HG03565 (cell line): ENCODE measurements around the gene GOT1.
A peak's percentile ranks its signal among the peaks of the same experiment; 100 is the strongest.

ENCODE experiments used
- ATAC-seq: cut with Tn5 transposase; IDR thresholded peaks from one replicate; pipeline ENCODE4 v1.9.1; 2021; ENCODE audit warnings: mild to moderate bottlenecking, moderate library complexity; ENCODE audit not compliant: unreplicated experiment

GOT1 gene

GRCh38 chr10:99396471-99396870, 34.0 kb downstream of the GOT1 start:
- ATAC-seq: no peak

DNA sequence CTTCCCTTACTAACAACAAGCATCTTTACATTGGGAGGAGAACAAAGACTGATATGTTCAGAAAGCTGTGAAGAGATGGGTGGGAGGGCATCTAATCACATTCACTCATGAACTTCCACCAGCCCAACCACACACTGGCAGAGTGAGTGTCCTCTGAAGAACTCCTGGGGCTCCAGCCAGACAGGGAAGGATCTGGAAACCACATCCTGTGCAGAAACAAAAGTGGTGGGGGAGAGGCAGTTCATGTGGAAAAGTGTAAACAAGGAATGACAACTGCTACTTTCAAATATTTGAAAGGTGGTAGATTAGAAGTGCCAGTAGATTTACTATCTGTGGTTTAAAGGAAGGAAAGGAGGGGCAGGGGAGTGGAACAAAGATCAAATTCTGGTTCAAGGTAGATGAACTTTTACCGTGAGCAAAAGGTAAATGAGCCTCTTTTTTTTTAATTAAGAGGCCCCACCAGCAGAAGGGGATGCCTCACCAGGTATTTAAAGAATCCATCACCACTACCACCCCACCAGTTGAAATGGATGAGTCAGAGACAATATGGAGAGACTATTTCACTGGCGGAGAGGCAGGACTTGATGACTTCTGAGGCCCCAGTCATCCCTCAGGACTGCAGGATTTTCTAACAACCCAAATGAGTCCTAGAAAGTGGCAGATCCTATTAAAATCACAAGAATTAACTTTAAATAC, 34.5 kb downstream of the GOT1 start:
- ATAC-seq: no peak

DNA sequence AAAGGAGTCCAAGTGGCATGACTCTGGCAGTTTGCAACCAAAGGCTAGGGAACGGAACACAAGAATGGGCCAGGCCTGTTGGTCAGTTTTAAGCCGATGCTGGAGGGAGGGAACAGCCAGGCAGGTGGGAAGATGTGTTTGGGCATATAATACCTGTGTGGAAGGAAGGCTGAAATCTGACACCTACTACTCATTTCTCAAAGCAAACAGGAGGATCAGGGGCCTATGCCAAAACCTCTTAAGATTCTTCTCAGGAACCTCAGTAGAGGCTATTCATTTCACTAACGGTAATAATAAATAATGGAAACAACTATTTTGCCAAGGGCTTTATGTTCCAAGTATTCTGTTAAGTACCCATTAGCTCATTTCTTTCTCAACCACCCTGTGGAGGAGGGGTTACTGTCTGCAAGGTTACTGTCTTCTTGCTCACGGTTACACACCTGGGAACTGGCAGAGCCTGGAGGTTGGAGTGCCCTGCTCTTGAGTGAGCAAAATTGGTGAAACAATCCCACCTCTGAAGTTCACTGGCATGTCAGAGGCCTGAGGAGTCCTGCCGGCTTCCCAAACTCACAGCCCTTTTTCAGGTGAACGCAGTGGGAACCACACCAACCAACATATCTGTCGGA, 35.5 kb downstream of the GOT1 start:
- ATAC-seq: no peak

DNA sequence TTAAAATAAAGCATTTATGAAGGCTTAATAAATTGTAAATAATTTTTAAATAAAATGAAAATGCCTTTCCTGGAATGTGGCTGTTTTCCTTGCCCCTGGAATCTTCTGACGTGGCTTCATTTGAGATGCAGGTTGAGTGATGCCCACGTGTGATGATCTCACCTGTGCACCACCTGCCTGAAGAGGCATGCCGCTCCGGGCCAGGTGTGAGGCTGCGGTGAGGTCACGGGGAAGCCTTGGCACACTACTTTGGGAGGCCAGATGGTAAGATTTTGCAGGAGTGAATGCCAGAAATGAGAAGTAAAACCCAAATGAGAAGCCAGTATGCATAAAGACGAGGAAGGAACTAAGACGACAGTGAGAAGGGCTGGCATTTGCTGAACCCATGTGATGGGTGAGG, 36.2 kb downstream of the GOT1 start:
- ATAC-seq: no peak

DNA sequence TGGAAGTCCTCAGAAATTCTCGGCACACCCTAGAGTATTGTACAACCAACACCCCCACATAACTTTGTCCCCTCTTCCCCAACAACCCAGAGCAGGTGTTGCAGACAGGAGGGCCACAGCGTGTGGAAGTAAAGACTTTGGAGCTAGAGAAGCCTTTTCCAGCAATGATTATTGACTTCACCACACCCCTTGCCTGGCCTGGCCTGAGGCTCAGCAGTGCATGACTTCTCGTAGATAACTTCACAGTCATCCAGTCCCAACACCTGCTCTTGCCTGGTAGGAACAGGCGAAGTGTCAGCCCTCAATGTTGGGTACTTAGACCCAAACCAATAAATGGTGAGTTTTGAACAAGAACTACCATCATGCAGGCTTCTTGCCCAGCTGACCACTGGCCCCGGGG, 36.7 kb downstream of the GOT1 start:
- ATAC-seq: no peak

- ATAC-seq: no peak
These were observed 37.4 kb downstream of the GOT1 start for GRCh38 chr10:99393036-99393435.

- no peak for ATAC-seq
These were observed 39.1 kb downstream of the GOT1 start for GRCh38 chr10:99391346-99391745.

DNA sequence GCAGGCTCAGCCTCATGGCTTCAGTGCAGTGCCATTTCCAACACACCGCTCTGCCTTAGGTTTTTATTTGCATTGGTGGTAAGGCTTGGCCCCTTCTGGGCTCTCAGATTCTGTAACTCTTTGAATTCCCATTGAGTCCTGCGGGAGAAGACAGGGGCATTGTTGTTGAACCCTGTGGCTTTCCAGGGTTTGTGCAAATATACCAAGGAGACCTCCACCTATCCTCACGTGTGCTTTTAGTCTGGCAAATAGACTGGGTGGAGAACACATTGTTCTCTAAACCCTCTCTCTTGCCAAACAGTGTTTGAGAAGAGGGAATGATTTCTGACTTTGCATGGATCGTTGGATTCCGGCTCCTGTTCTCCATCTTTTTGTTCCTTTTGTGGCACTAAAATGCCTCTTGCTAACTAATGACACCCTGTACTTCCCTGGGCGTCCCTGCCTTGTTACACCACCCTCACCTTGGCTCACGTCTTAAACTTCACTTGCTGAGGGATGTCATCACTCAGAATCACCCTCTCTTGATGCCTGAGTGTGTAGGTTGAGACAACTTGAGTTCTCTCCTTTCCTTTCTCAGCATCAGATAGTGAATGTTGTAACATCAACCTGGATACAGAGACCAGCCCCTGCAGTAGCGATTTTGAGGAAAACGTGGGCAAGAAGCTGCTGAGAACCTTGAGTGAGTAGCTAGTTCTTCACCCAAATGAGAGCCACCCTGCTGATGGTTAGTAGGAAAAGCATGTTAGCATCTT, 40.5 kb downstream of the GOT1 start:
- ATAC-seq: no peak

DNA sequence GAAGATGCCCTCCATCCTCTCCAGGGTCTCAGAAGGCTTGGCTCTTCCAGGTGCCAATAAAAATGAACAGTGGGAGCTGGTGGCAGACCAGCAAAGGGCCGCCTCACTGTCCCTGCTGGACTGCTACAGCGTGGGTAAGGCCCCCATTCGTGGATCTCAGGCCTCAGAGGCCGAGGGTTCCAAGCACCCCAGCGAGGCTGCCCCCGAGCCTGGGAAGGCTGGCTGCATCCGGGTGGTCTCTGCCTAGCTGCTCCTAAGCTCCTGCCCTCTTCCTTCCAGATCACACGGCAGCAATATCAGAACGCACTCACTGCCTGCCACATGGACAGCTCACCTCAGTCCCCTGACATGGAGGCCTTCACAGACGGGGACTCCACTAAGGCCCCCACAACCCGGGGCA, 42.9 kb downstream of the GOT1 start:
- no peak for ATAC-seq

DNA sequence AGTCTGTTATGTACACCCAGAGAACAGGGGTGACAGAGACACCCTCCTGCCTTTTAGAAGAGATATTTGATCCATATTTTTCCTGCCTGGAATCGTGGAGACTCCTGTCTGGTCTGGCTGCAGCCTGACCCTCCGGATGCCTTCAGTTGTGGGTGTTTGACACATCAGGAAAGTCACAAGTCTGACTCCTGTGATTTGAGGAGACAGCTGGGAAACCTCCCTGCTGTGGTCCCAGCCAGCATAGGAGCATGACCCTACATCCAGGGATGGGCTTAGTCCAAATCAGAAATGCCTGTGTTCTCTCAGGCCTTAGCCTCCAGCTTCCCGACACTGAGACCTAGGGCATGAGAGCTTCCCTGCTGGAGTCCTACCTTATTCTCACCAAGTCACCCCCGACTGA, 43.4 kb downstream of the GOT1 start:
- no peak for ATAC-seq

GRCh38 chr10:99382176-99382575, 48.2 kb downstream of the GOT1 start:
- no peak for ATAC-seq

DNA sequence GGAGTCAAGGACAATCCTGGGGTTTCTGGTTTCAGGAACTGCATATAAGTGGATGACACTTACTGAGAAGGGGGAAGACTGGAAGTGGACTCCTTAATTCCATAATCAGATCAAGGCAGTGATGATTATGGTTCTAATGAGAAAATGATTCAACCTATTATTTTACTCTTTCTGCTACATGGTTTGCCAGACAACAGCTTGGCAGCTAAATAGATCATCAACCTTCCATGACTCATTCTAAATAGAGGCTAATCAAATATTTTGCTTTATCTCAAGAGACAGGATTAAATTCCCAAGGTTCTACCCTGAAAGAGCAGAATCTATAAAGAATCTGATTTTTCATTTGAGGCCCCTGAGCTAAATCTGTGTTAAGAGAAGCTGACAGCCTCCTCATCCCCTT, 55.0 kb downstream of the GOT1 start:
- ATAC-seq: no peak

- ATAC-seq: no peak
These were observed 55.5 kb downstream of the GOT1 start for GRCh38 chr10:99374972-99375371.

DNA sequence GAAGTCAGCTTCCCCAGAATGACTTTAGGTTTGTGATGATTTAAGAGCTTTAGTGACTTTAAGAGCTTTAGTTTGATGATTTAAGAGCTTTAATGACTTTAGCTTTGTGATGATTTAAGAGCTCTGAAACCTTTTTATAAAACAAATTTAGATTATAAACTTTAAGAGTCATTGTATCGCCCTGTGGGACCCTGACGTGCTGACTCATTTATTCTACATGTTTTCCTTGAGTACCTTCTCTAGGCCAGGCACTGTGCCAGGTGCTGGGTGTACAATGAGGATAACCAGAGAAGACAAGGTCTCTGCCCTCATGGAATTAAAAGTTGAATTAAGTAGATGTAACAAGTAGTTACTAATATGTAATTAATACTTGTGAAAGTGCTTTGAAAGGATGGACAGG, 55.9 kb downstream of the GOT1 start:
- ATAC-seq: no peak

DNA sequence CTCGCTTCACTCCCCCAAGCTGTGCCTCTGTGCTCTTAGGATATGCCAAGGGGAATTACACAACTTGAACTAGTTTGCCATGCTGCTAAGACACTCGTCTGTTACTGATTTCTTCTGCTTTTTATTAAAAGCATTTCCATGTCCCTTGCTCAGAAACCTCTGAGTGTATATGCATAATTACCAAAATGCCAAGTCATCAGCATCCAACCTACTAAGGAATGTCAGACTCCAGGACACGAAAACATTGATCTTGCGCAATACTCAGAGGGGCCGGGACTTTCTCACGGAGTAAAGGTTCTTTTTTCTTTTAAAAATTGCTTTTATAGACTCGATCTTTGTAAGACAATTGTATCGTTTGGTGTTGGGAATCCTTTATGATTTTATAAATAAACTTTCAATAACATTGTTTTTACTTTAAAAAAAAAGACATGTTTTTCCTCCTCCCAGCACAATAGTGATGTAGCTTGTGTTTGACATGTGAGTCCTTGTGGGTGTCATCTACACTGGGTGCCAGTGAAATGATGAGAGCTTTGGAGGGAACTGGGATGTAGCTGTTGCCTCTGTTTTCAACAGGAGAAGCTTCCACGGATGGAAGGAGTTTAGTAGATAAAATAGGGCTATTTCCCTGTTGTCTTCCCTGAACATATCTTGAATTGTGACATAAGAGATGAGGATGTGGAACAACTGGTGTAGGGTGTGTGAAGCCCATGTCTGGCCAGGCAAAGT, 57.7 kb downstream of the GOT1 start:
- ATAC-seq: no peak

DNA sequence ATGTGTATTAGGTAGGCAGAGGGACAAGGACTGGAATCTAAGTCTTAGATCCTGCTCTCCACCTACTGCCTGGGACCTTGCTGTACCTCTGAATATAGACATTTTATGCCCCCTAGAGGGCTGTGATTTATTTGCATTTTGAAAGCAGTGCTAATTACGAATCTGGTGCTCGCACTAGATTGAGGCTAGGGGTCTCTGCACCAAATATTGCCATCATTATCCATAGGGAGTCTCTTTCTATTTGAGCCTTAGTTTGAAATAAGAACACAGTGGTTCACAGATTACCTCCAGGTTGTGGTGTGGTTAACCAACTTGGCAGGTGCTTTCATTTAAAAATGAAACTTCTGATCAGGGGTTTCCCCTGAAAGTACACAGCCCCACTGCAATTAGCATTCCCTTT, 59.4 kb downstream of the GOT1 start:
- peak; percentile 95 for ATAC-seq

DNA sequence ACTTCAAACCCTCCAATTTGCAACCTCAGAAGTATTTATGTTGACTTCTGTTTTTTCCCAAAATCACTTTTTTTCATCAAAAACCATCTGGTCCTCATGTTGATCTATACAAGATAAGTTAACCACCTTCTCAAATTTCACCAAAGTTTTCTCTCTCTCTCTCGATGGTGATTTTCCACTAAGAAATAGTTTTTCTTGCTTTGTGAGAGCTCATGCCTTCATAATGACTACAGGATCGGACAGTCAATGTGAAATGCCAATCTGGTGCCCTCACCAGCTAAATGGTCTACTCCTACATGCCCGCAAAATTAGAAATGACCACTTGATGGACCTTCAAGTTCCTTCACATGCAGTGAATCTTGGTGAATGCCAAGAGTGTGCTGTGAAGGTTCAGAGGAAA, 60.9 kb downstream of the GOT1 start:
- ATAC-seq: no peak

- no peak for ATAC-seq
These were observed 61.3 kb downstream of the GOT1 start for GRCh38 chr10:99369126-99369525.

DNA sequence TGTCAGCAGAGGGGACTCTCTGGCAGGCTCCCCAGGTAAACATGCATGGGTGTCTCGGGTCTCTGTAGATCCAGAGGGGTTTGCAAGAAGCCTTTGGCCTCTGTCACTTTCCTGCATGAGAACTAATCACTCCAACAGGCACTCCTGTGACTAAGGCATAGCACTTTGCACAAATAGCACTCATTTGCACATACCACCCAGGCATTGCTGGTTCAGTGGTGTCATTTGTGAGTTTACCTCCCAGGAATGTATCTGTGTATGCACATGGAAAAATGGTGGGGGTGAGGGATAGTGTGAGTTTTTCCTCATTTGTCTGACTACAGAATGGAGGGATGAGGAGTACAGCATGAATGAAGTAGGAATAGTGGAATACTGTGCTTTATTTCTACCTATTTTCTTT, 61.8 kb downstream of the GOT1 start:
- no peak for ATAC-seq

DNA sequence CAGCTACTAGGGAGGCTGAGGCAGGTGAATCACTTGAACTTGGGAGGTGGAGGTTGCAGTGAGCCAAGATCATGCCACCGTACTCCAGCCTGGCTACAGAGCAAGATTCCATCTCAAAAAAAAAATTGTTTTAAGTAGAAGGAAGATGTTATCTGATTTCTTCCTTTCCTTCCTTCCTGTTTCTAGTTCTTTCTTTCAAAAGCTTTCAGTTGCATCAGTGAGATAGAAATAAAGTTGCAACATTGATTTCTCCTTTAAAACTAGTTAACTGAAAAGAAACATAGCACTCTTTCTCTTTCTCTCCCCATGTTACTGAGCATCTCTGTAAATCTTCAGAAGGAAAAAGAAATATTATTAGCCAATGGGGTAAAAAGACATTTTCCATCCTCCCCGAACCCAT, 63.8 kb downstream of the GOT1 start:
- ATAC-seq: no peak

DNA sequence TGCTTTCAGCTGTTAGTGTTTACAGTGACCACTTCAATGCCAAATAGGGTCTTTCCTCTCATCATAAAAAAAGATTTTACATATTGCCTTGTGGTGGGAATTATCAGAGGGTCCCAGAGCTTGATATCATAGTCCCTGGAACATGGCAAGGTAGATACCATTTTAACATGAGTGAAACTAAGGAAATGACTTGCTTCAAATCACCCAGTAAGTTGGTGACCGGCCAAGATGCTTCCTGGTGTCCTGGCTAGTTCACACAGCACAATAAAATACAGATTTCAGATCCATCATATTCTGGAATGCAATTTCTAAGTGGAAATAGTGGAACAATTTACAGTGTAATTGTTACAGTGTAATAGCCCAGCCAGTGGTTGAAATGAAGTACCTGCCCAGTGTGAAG, 64.7 kb downstream of the GOT1 start:
- no peak for ATAC-seq

DNA sequence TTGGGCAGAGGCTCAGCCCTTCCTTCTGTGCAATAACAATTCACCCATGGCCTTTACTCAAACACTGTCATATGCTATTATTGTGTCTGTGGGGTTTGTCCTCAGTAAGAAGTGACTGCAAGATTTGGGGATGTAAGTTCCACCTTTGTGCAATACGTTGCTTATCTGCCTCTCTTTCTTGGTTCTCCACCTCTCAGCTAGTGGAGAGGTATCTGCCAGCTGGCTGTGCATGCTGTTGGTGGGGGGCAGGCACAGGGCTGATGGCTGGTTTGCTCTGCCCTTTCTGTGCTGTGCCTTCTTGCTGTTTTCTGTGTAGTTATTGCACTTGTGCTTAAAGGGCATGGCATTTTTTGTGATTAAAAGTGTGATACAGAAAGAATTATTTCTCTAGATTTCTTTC, 65.1 kb downstream of the GOT1 start:
- ATAC-seq: no peak
